Endothelial cell of umbilical vein (primary cell): Measurements from ENCODE around the gene MAPKAP1. TPM values are rescaled to one million over a fixed set of nuclear protein-coding genes. Genes with fewer than 3 reads are reported as not detected.

Experiments
- BruUV-seq: library from RNA; stranded (reverse); fragments of 400-500 nt; replicated peaks from 2 replicates; lab custom pipeline; 2021; lab: Mats Ljungman, UMichigan
- CTCF ChIA-PET: fragments of 300-600, 350-600 bp; sonication (Branson Sonifier 250); formaldehyde crosslinking; loops from one replicate; lab custom pipeline; 2021; ENCODE audit warnings: antibody characterized with exemption, inconsistent platforms; lab: Charles Lee
- POLR2A ChIA-PET: fragments of 300-600, 350-600 bp; sonication (Branson Sonifier 250); formaldehyde crosslinking; loops from one replicate; lab custom pipeline; 2021; ENCODE audit warnings: antibody characterized with exemption, inconsistent platforms; lab: Charles Lee
- DNase-seq: peaks from one replicate; pipeline ENCODE4 v3.0.0-alpha.2; 2011; ENCODE audit warnings: low read depth, low spot score
- FAIRE-seq: peaks from 2 replicates; lab custom pipeline; 2011; peaks lifted over from hg19 to GRCh38; lab: Jason Lieb, UNC
- H2AFZ ChIP-seq: 2 replicates; pipeline ENCODE4 v1.6.0; 2012; ENCODE audit warnings: low read depth, low read length, control low read depth, inconsistent platforms
- H3K27ac ChIP-seq: 2 replicates; pipeline ENCODE4 v1.5.1; 2011; ENCODE audit warnings: low read depth, mild to moderate bottlenecking, control low read depth, low read length, moderate library complexity; ENCODE audit not compliant: insufficient read depth
- H3K27me3 ChIP-seq, 2 experiments: 2 replicates each; pipeline versions ENCODE4 v1.6.0 to v1.6.1; 2011; ENCODE audit warnings: low read length in 2 of 2, mixed read lengths in 1 of 2; ENCODE audit not compliant: control insufficient read depth in 2 of 2, insufficient read depth in 2 of 2
- H3K36me3 ChIP-seq, 2 experiments: 2 replicates in 1 of 2; 3 replicates in 1 of 2; pipeline ENCODE4 v1.5.1; 2011; ENCODE audit warnings: low read length in 2 of 2, mild to moderate bottlenecking in 1 of 2, moderate library complexity in 1 of 2; ENCODE audit not compliant: control insufficient read depth in 2 of 2, insufficient read depth in 2 of 2; ENCODE audit errors: extremely low read depth in 1 of 2
- H3K4me1 ChIP-seq: 3 replicates; pipeline ENCODE4 v1.5.1; 2011; ENCODE audit warnings: mild to moderate bottlenecking, low read length; ENCODE audit not compliant: control insufficient read depth, insufficient read depth; ENCODE audit errors: extremely low read depth
- H3K4me2 ChIP-seq: 2 replicates; pipeline ENCODE4 v1.6.1; 2011; ENCODE audit warnings: low read length, control low read depth, mixed read lengths; ENCODE audit not compliant: insufficient read depth
- H3K4me3 ChIP-seq, 3 experiments: fragments of 200-600 bp in 1 of 3; sonication (generic), shearing (Covaris generic) in 1 of 3; replicated peaks in 1 of 3; 2 replicates each; pipeline ENCODE4 v1.5.1; 2011 to 2016; ENCODE audit warnings: control low read depth in 3 of 3, low read length in 3 of 3, mild to moderate bottlenecking in 2 of 3, inconsistent platforms in 1 of 3, low read depth in 1 of 3, moderate library complexity in 1 of 3; ENCODE audit not compliant: insufficient read depth in 1 of 3
- H3K79me2 ChIP-seq: 2 replicates; pipeline ENCODE4 v1.6.0; 2012; ENCODE audit warnings: low read length, inconsistent platforms; ENCODE audit not compliant: control insufficient read depth, insufficient read depth
- H3K9ac ChIP-seq: replicated peaks from 2 replicates; pipeline ENCODE3; 2011; ENCODE audit warnings: low read length, control low read depth; ENCODE audit not compliant: insufficient read depth; ENCODE audit errors: extremely low read depth
- H3K9me1 ChIP-seq: replicated peaks from 3 replicates; pipeline ENCODE4 v1.6.0; 2011; ENCODE audit warnings: mild to moderate bottlenecking, low read length; ENCODE audit not compliant: control insufficient read depth, insufficient read depth; ENCODE audit errors: extremely low read depth
- H3K9me3 ChIP-seq: replicated peaks from 2 replicates; pipeline ENCODE4 v1.5.1; 2012; ENCODE audit warnings: low read length, inconsistent platforms; ENCODE audit not compliant: control insufficient read depth, insufficient read depth
- H4K20me1 ChIP-seq: replicated peaks from 2 replicates; pipeline ENCODE3; 2011; ENCODE audit warnings: mild to moderate bottlenecking, low read length; ENCODE audit not compliant: control insufficient read depth, insufficient read depth; ENCODE audit errors: extremely low read depth
- CTCF ChIP-seq, 2 donors: IDR thresholded peaks; 1 replicate in 1 of 2; 2 replicates in 1 of 2; pipeline ENCODE4 v1.5.1; 2011; ENCODE audit warnings: low read length in 2 of 2, mild to moderate bottlenecking in 2 of 2, moderate library complexity in 2 of 2, control low read depth in 1 of 2, inconsistent platforms in 1 of 2, low read depth in 1 of 2; ENCODE audit not compliant: insufficient read depth in 1 of 2; ENCODE audit errors: extremely low read depth in 1 of 2
- EZH2 ChIP-seq: IDR thresholded peaks from 2 replicates; pipeline ENCODE4 v1.6.1; 2012; ENCODE audit warnings: borderline replicate concordance, low read depth, mild to moderate bottlenecking, moderate library complexity, low read length, inconsistent platforms; ENCODE audit not compliant: severe bottlenecking
- FOS ChIP-seq: IDR thresholded peaks from 2 replicates; pipeline ENCODE4 v1.6.1; 2011; ENCODE audit warnings: mild to moderate bottlenecking, low read length, moderate library complexity, borderline replicate concordance; ENCODE audit not compliant: insufficient read depth
- GATA2 ChIP-seq: IDR thresholded peaks from 2 replicates; pipeline ENCODE4 v1.7.0; 2011; ENCODE audit warnings: low read depth, mild to moderate bottlenecking, moderate library complexity, mixed read lengths, low read length; ENCODE audit not compliant: insufficient read length, insufficient read depth
- JUN ChIP-seq: IDR thresholded peaks from 2 replicates; pipeline ENCODE4 v1.6.1; 2011; ENCODE audit warnings: borderline replicate concordance, low read depth; ENCODE audit not compliant: insufficient read length, insufficient read depth
- MAX ChIP-seq: IDR thresholded peaks from 2 replicates; pipeline ENCODE4 v1.6.1; 2011; ENCODE audit not compliant: insufficient read depth, insufficient read length
- MYC ChIP-seq: IDR thresholded peaks from one replicate; pipeline ENCODE4 v1.6.1; 2011; ENCODE audit warnings: mild to moderate bottlenecking, low read depth, low read length
- POLR2A ChIP-seq: IDR thresholded peaks from 2 replicates; pipeline ENCODE4 v1.6.1; 2012; ENCODE audit warnings: low read depth, mild to moderate bottlenecking, control low read depth, low read length
- POLR2AphosphoS5 ChIP-seq: IDR thresholded peaks from 2 replicates; pipeline ENCODE4 v1.6.1; 2012; ENCODE audit warnings: low read depth, mild to moderate bottlenecking, control low read depth, low read length, moderate library complexity; ENCODE audit not compliant: insufficient read depth
- dilution Hi-C: fragments of 300-500 bp; cut with MboI; formaldehyde crosslinking; loops from one replicate; pipeline ENCODE4 v1.15.0; 2019; ENCODE audit warnings: low sequenced_read_pairs; ENCODE audit not compliant: extremely low pct_ligation_motif_present
- intact Hi-C: fragments of 100-400 bp; cut with micrococcal nuclease; formaldehyde crosslinking; loops from one replicate; pipeline ENCODE4 v1.10.0; 2022
- polyA plus RNA-seq, 4 experiments: library from polyadenylated mRNA; depleted of rRNA in 3 of 4; stranded (reverse) in 3 of 4; unstranded in 1 of 4; fragments of >200 nt; gene quantifications; 2 replicates each; pipeline versions ENCODE4 v1.2.1 to v1.2.3, GENCODE V29; 2011 to 2012; ENCODE audit warnings: missing spikeins in 1 of 4
- total RNA-seq: library from RNA; stranded (reverse); gene quantifications from 2 replicates; pipeline ENCODE4 v1.2.3, GENCODE V29; 2021

The MAPKAP1 gene
- total and polyA plus RNA-seq, 2 donors (not counting 3 experiments of a cell fraction or from before 2014, with no cell fraction given), result 61.9 to 99.1 TPM

- dilution Hi-C loops, result no loop called here
- Histone ChIP-seq H3K79me2 (no peaks in the 10 kb centered on the region), H3K4me3 (no peak overlapping the region), H3K4me2 (no peak overlapping the region), H3K4me1 (no peaks in the 10 kb centered on the region), H2AFZ (no peak overlapping the region), H3K36me3 (no peaks in the 10 kb centered on the region), H3K9ac (no peak overlapping the region), H4K20me1 (no peaks in the 10 kb centered on the region), H3K27me3 (no peaks in the 10 kb centered on the region), H3K9me3 (no peaks in the 10 kb centered on the region), H3K9me1 (no peaks in the 10 kb centered on the region), H3K27ac (no peak overlapping the region)
- no TSS peak for BruUV-seq
- no peak for FAIRE-seq
- no peak for DNase-seq
- intact Hi-C loops, result no loop called here
- POLR2A ChIA-PET, result no interaction called here
- CTCF ChIA-PET, result no interaction called here
- TF ChIP-seq FOS, result no peak
- no peak for TF ChIP-seq JUN
- TF ChIP-seq EZH2, result no peak
- no peak for TF ChIP-seq MAX
- TF ChIP-seq POLR2AphosphoS5, result no peak
- no peak for TF ChIP-seq MYC
- TF ChIP-seq CTCF (IDR thresholded peaks at IDR 0.05; ENCODE audit: extremely low read depth in 1 of 2, insufficient read depth in 1 of 2, low read depth in 1 of 2, low read length in 2 of 2), result no peak
- TF ChIP-seq POLR2A, result no peak
- TF ChIP-seq GATA2, result no peak
Observed at GRCh38 chr9:125432715-125433385, 274.2 kb downstream of the MAPKAP1 start.
